ELR (cell line): ENCODE measurements around the gene KRTAP19-1.
"Not testable (repeated sequence)": the region's sequence is repeated elsewhere in the genome, so short reads cannot be mapped to it uniquely, and the experiment has no call there.

Experiments used
- DNase-seq: peaks from one replicate; pipeline ENCODE4 v3.0.0-alpha.2; 2015; ENCODE audit warnings: low read depth

Gene KRTAP19-1

GRCh38 chr21:30480145-30480544 lies at the start of gene KRTAP19-1:
Gene KRTAP19-1 (minus strand): TSS chr21:30480367. CDS start chr21:30480317, 50 bp downstream.
- no peak for DNase-seq

- DNase-seq = no peak
These were observed 38.7 kb upstream of the KRTAP19-1 start for GRCh38 chr21:30518876-30519275.

GRCh38 chr21:30515681-30516080 lies 35.5 kb upstream of the KRTAP19-1 start:
- no peak for DNase-seq

- DNase-seq = not testable (repeated sequence)
These were observed 25.5 kb upstream of the KRTAP19-1 start for GRCh38 chr21:30505621-30506205.

- no peak for DNase-seq
These were observed 21.9 kb upstream of the KRTAP19-1 start, which contains the start of gene KRTAP19-5 for GRCh38 chr21:30502041-30502440. Gene KRTAP19-5 (minus strand): TSS chr21:30502141. CDS start chr21:30502090, 51 bp downstream.

- no peak for DNase-seq
These were observed 16.9 kb upstream of the KRTAP19-1 start, which contains the start of gene KRTAP19-4 for GRCh38 chr21:30497065-30497464. Gene KRTAP19-4 (minus strand): TSS chr21:30497165. CDS start chr21:30497110, 55 bp downstream.

GRCh38 chr21:30491963-30492428 lies 11.8 kb upstream of the KRTAP19-1 start, which contains the start of gene KRTAP19-3:
Gene KRTAP19-3 (minus strand): TSS chr21:30492013. CDS start chr21:30491957, 56 bp downstream.
- no peak for DNase-seq

GRCh38 chr21:30487336-30487735 lies 7.2 kb upstream of the KRTAP19-1 start, which contains the start of gene KRTAP19-2:
Gene KRTAP19-2 (minus strand): TSS chr21:30487436. CDS start chr21:30487348, 88 bp downstream.
- no peak for DNase-seq

- DNase-seq = no peak
These were observed 6.0 kb upstream of the KRTAP19-1 start for GRCh38 chr21:30486180-30486579.

- no peak for DNase-seq
These were observed 2.0 kb upstream of the KRTAP19-1 start for GRCh38 chr21:30482130-30482529.

GRCh38 chr21:30479259-30479658 lies 908 bp downstream of the KRTAP19-1 start:
- DNase-seq = no peak

- DNase-seq = no peak
These were observed 2.2 kb downstream of the KRTAP19-1 start for GRCh38 chr21:30478004-30478403.

- no peak for DNase-seq
These were observed 11.1 kb downstream of the KRTAP19-1 start for GRCh38 chr21:30468900-30469714.

- peak; percentile 1 for DNase-seq
These were observed 16.5 kb downstream of the KRTAP19-1 start for GRCh38 chr21:30463713-30464112.

- DNase-seq = no peak
These were observed 31.7 kb downstream of the KRTAP19-1 start for GRCh38 chr21:30448514-30448913.

GRCh38 chr21:30447056-30447455 lies 33.1 kb downstream of the KRTAP19-1 start:
- no peak for DNase-seq

- no peak for DNase-seq
These were observed 36.0 kb downstream of the KRTAP19-1 start for GRCh38 chr21:30444204-30444603.

GRCh38 chr21:30443226-30443625 lies 36.9 kb downstream of the KRTAP19-1 start:
- DNase-seq = no peak

GRCh38 chr21:30439975-30440374 lies 40.2 kb downstream of the KRTAP19-1 start, which contains the start of gene KRTAP15-1:
Gene KRTAP15-1 (plus strand): TSS chr21:30440275. CDS start chr21:30440328, 53 bp downstream.
- DNase-seq = no peak

GRCh38 chr21:30437010-30437565 lies 43.1 kb downstream of the KRTAP19-1 start:
- DNase-seq = no peak

- DNase-seq = peak; percentile 3
These were observed 46.0 kb downstream of the KRTAP19-1 start for GRCh38 chr21:30434033-30434631.

GRCh38 chr21:30430170-30430655 lies 50.0 kb downstream of the KRTAP19-1 start, which contains the start of gene KRTAP13-4:
Gene KRTAP13-4 (plus strand): TSS chr21:30430220. CDS start chr21:30430276, 56 bp downstream.
- DNase-seq = no peak
